ENCODE data around the gene OR1L1.

DNA sequence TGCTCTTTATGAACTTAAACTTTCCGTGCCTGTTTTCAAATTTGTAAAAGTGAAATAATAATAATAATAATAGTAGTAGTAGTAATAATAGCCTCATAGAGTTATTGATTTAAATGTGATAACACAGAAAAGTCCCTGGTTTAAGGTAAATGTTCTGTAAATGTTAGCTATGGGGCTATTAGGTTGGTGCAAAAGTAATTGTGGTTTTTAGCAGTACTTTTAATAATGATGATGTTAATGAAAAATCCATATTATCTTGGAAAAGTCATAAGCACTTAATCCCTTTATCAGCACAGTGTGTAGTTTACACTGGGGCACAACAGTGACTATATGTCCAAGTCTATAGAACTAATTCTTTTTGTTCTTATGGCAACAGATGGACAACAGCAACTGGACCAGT is 47.2 kb upstream of the OR1L1 start, which contains the start of gene OR1Q1:
- TF ChIP-seq, protein P1, sequence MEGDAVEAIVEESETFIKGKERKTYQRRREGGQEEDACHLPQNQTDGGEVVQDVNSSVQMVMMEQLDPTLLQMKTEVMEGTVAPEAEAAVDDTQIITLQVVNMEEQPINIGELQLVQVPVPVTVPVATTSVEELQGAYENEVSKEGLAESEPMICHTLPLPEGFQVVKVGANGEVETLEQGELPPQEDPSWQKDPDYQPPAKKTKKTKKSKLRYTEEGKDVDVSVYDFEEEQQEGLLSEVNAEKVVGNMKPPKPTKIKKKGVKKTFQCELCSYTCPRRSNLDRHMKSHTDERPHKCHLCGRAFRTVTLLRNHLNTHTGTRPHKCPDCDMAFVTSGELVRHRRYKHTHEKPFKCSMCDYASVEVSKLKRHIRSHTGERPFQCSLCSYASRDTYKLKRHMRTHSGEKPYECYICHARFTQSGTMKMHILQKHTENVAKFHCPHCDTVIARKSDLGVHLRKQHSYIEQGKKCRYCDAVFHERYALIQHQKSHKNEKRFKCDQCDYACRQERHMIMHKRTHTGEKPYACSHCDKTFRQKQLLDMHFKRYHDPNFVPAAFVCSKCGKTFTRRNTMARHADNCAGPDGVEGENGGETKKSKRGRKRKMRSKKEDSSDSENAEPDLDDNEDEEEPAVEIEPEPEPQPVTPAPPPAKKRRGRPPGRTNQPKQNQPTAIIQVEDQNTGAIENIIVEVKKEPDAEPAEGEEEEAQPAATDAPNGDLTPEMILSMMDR (IDR thresholded peaks at IDR 0.05 in 2 of 3, conservative IDR thresholded peaks at IDR 0.05 in 1 of 3; ENCODE audit: insufficient read depth in 2 of 3, low read depth in 1 of 3, low read length in 3 of 3), result no peak
- no peak for TF ChIP-seq POLR2A (conservative IDR thresholded peaks at IDR 0.05)
- no peak for TF ChIP-seq HNRNPLL (IDR thresholded peaks at IDR 0.05; ENCODE audit: low read depth, low read length, poor library complexity, severe bottlenecking)
- no peak for TF ChIP-seq SP1 (CRISPR knock-in tag; IDR thresholded peaks at IDR 0.05)
- TF ChIP-seq ILK (tag; IDR thresholded peaks at IDR 0.05; ENCODE audit: borderline replicate concordance, low read depth), result no peak
- no peak for TF ChIP-seq ELF4 (CRISPR knock-in tag; IDR thresholded peaks at IDR 0.05)
- TF ChIP-seq POLR2AphosphoS5 (IDR thresholded peaks at IDR 0.05; ENCODE audit: control insufficient read depth, insufficient read depth, low read depth, low read length), result no peak
- TF ChIP-seq, protein P2, sequence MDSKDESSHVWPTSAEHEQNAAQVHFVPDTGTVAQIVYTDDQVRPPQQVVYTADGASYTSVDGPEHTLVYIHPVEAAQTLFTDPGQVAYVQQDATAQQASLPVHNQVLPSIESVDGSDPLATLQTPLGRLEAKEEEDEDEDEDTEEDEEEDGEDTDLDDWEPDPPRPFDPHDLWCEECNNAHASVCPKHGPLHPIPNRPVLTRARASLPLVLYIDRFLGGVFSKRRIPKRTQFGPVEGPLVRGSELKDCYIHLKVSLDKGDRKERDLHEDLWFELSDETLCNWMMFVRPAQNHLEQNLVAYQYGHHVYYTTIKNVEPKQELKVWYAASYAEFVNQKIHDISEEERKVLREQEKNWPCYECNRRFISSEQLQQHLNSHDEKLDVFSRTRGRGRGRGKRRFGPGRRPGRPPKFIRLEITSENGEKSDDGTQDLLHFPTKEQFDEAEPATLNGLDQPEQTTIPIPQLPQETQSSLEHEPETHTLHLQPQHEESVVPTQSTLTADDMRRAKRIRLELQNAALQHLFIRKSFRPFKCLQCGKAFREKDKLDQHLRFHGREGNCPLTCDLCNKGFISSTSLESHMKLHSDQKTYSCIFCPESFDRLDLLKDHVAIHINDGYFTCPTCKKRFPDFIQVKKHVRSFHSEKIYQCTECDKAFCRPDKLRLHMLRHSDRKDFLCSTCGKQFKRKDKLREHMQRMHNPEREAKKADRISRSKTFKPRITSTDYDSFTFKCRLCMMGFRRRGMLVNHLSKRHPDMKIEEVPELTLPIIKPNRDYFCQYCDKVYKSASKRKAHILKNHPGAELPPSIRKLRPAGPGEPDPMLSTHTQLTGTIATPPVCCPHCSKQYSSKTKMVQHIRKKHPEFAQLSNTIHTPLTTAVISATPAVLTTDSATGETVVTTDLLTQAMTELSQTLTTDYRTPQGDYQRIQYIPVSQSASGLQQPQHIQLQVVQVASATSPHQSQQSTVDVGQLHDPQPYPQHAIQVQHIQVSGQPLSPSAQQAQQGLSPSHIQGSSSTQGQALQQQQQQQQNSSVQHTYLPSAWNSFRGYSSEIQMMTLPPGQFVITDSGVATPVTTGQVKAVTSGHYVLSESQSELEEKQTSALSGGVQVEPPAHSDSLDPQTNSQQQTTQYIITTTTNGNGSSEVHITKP (IDR thresholded peaks at IDR 0.05; ENCODE audit: partially characterized antibody), result no peak
- TF ChIP-seq GATAD2A (IDR thresholded peaks at IDR 0.05), result no peak
- no peak for TF ChIP-seq TEAD4 (IDR thresholded peaks at IDR 0.05; ENCODE audit: low read length)
- TF ChIP-seq TEAD4 (CRISPR knock-in tag; IDR thresholded peaks at IDR 0.05; ENCODE audit: borderline replicate concordance), result no peak
- TF ChIP-seq ZBTB1 (CRISPR knock-in tag; IDR thresholded peaks at IDR 0.05; ENCODE audit: borderline replicate concordance, low read depth), result no peak
